GM19240 (cell line): ENCODE results near the gene PRTFDC1.
"Not testable (repeated sequence)": the region's sequence is repeated elsewhere in the genome, so short reads cannot be mapped to it uniquely, and the experiment has no call there.

Experiments
- DNase-seq: peaks from one replicate; pipeline ENCODE4 v3.0.0; 2011; ENCODE audit warnings: low spot score; ENCODE audit not compliant: insufficient read length

Gene PRTFDC1

DNA sequence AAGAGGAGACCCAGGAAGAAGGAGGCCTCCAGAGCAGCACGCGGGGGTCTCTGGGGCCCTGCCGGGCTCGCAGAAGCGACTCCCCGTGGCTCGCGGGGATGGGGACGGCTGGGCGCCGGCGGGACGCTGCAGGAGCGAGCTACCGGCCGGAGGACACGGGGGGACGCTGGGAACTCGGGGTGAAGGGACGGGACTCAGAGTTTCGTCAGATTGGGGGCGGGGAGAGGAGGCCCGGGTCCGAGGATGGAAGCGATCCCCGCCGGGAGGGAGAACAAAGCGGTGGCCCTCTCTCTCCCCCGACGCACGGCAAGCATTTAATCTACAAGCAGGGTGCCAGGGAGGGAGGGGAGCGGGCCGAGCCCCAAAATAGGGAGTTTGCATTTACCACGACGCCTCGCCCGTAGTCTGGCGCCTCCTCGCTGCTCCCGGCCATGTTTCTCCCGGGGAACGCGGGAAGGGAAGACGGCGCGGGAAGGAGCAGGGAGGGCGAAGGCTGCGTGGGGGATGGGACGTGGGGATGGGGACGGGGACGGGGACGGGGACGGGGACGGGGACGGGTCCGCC lies at the start of gene PRTFDC1:
Gene PRTFDC1 (minus strand): TSS at position 464 of the 564 bp plus-strand sequence. CDS start 31 bp downstream, at position 433.
- no peak for DNase-seq

DNA sequence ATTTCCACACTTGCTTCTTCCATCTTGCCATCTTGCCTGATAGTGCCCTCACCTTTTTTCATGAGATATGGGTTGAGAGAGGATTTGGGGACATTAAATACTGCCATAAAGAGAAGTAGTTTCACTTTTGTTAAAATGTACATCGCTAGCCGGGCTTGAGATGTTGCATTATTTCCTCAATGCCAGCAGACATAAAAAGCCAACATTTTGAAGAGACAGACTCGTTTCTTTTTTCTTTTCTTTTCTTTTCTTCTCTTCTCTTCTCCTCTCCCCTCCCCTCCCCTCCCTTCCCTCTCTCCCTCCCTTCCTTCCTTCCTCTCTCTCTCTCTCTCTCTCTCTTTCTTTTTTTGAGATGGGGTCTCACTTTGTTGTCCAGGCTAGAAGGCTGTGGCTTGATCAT lies 45.6 kb upstream of the PRTFDC1 start:
- no peak for DNase-seq

- DNase-seq, result no peak
These were observed 42.7 kb upstream of the PRTFDC1 start for GRCh38 chr10:24995072-24995471.

DNA sequence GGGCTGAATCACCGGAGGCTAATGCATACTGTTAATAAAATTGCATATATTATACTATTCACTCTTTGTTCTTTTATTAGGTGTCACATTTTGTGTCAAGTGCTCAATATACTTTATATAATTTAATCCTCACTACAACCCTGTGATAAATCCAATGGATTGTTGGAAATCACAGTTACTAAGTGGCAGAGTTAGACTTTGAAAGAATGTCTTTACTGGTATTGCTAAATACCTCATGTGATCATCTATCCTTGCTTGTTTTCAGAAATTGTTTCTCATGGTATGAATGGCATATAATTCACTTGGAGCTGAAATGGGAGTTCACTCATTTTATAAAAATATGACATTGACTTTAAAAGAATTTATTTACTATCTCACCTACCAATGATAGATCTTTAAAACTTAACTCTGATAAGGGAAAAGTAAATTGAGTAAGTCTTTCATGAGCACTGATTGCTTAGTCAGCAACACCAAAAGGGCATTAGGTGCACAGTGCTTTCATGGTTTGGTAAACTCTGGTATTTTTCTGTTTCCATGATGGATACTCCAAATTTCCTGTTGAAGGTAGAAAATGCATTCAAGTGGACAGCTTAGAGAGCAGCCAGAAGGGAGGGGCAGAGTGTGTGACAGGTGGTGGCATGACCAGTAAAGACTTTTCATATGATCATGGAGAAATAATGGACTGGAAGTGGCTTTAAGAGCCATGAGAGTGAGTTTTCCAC lies 41.0 kb upstream of the PRTFDC1 start:
- no peak for DNase-seq

GRCh38 chr10:24992512-24993133 lies 40.2 kb upstream of the PRTFDC1 start:
- DNase-seq, result no peak

DNA sequence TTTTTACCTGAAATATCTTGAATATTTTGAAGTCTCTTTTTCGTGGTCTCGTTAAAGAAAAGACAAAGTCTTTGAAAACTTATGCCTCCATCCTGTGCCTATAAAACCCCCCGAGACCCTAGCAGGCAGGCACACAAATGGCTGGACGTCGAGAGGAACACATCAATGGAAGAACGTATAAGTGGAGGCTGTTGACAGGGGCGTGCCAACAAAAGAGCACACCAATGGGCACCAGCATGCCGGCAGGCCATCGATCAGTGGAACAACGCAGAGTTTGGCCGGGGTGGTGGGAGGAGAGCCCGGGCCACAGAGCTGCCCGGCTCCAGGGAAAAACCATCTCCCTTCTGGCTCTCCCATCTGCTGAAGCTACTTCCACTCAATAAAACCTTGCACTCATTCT lies 38.9 kb upstream of the PRTFDC1 start:
- no peak for DNase-seq

GRCh38 chr10:24989867-24990266 lies 37.5 kb upstream of the PRTFDC1 start:
- DNase-seq, result no peak

GRCh38 chr10:24988831-24989640 lies 36.6 kb upstream of the PRTFDC1 start:
- no peak for DNase-seq

DNA sequence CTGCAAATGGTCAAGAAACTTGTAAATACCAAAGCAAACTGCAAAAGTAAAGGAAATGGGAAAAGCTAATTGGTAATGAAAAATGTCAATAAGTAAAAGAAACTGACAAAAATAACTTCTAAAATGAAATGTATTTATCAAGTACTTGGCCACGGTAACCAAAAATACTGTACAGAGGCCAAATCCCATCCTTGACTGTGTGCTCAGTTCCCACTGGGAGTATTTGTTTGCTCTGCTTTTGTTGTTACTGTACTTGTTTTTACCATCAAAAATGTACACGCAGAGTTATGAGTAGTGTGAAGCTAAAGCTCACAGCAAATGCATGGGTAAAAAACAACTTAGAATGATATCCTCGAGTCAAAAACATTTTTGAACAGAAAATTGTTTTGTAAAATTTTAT lies 32.5 kb upstream of the PRTFDC1 start:
- DNase-seq, result no peak

DNA sequence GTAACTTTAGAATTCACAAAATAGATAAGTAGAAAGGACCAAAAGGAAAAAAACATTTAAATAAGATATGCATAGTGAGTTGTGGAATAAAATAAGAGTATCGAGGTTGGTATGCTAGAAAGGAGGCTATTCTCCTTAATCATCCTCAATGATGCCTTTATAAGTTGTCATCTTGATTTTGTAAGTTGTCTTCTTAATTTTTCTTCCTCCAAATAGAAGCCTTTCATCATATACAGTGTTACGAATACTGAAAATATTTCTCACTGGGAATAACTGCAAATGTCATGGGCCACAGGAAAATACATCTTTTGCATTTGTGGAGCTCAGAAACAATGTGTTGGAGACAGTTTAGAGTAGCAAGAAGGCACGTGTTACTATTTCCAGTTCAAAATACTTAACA lies 31.5 kb upstream of the PRTFDC1 start:
- DNase-seq, result no peak

GRCh38 chr10:24983130-24983529 lies 30.7 kb upstream of the PRTFDC1 start:
- no peak for DNase-seq

DNA sequence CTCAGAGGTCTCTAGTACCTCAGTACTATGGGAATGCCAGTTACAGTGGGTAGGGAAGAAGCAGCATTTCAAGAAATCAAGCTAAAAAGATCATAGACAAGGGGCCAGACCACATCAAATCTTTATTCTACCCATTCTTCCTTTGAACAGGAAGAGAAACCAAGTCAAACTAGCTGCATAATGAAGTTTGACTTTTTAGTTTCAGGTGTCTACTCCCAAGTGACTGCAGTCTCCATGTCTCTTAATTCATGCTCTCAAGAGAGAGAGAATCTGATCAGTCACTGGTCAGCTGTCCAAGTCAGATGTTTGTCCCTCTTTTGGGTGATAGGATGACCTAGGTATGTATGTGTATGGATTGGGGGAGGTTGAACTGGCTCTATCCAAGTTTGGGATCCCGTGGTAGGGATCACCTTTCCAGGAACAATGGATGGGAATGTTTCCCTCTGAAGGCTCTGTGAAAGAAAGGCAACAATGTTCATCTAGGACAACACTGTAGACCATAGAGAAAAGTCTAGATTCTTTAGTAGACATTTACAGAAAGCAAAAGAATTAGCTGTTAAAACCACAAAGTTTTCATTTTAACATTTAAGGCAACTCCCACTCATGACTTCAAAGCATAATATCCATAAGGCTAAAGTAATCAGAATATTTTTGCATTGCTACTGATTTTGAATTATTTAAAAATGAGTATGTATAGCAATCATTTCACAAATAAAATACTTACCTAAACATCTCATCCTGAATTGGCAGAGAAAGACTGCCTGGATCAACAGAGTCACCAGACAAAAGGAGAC lies 30.1 kb upstream of the PRTFDC1 start:
- no peak for DNase-seq

GRCh38 chr10:24981161-24981710 lies 28.8 kb upstream of the PRTFDC1 start:
- DNase-seq, result no peak

DNA sequence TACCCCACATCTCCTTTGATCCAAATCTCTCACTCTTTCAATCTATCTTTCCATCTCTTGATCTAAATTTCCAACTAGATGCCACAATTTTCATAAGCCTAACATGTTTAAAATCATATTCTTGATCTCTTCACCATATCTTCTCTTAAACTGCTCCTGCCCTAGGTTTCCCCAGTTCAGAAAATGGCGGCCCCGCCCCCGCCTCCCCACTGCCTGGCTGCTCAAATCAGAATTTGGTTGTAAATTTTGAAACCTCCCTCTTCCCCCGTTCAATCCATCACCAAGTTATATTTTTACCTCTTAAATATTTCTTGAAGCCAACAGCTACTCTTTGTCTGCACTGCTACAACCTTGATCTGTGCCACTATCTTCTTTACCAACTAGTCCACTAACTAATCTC lies 27.3 kb upstream of the PRTFDC1 start:
- DNase-seq, result no peak

- no peak for DNase-seq
These were observed 22.6 kb upstream of the PRTFDC1 start for GRCh38 chr10:24974976-24975375.

DNA sequence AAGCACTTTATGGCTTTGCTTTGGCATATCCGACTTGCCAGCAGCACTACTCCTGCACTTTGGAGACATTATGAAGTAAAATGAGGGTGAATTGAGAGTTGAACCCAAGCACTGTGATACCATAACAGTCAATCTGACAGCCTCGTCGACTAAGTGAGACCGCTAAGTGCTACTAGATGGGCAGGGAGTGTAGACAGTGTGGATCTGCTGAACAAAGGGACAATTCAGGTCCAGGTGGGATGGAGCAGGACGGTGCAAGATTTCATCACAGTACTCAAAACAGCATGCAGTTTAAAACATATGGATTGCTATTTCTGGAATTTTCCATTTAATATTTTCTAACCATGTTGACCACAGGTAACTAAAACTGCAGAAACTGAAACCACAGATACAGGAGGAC lies 20.8 kb upstream of the PRTFDC1 start:
- no peak for DNase-seq

DNA sequence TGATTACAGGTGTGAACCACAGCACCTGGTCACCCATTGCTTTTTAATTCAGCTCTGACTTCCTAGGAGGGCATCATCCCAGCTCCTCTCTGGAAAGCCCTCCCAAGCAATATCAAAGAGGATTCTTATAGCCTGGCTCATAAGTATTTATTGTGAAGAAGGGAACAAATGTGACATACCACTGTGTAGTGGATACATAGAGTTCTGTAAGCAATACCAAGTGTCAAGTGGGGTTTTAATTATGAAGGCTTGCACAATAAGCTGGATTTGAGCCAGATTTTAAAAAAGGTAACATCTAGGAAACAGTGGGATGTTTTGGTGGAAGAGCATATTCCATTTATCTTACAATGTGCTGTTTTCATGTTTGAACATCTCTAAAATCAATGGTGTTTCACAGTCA lies 19.0 kb upstream of the PRTFDC1 start:
- no peak for DNase-seq

DNA sequence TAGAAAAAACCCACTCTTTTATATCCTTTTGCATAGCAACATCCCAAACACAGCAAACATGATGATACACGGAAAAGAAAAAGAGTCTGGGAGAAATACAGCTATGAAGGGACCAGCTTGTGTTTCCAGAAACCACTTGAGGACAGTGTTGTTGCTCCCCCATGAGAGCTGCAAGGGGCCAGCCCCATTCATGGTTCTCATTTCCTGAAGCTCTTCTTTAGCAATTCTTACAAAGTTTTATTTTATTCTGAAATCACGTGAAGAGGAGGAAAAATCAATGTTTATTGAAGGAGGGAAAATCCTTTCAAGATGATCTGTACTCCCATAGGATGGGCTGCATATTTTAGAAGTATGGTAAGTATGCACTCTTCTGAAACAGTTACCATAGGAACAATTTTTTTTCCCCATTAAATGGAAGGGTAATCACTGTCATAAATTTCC lies 17.5 kb upstream of the PRTFDC1 start:
- no peak for DNase-seq

- not testable (repeated sequence) for DNase-seq
These were observed 16.5 kb upstream of the PRTFDC1 start for GRCh38 chr10:24968951-24969350.

DNA sequence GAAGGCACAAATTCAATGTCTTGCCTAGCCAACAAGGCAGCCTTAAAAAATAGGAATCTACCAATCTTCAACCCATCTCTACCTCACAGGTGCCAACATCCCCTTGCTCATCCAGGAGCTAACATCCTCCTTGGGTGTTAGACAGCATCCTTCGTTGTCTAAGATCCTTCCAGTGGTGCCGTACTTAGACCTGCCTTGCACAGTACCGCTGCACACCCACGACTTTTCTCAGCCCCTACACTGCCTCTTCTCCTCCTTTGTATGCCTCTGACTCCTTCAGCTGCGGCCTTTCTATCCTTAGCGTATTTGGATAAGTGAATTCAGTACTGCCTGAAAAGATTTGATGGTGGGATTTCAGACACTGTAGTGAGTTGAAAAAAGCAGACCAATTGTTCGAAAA lies 15.9 kb upstream of the PRTFDC1 start:
- no peak for DNase-seq

DNA sequence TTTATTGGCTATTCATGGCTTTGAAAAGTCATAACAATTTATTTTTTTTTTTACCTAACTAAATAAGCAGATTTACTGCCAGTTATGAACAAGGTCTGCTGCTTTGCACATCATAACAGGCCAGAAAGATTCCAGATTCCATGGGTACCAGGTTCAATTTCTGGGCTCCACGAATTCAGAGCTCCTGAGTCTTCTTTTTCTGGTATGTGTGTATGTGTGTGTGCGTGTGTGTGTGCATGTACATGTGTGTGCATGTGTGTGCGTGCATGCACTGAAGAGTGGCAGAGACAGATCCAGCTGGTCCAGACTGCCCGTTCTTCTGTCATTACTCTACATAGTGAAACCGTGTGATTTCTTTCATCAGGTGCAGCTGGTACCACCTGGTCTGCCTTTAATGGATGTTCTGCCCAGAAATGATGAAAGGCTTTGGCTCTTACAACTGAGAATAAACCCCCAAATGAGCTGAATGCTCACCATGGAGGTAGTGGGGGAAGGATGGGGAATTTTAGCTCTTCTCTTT lies 14.6 kb upstream of the PRTFDC1 start:
- DNase-seq, result no peak
